ENCODE data around the gene MLST8. TPM values are rescaled to one million over a fixed set of nuclear protein-coding genes. Genes with fewer than 3 reads are reported as not detected.

Gene MLST8
- total RNA-seq, 4 donors from 2014 or later: 61.0 to 95.6 (median 63.1) TPM

DNA sequence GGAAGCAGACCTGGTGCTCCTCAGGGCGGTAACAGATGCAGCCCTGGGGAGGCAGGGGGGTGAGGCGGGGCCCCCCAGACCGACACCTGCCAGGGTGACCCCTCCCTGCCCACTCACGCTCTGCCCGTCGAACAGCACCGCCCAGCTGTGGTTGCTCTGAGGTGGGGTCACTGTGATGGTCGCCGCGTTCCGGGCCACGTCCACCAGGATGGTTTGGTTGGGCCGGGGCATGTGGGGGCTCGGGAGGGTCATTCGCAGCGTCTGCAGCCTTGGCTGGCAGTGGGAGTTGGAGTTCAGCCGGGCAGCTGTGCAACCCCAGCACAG, 4.7 kb downstream of the MLST8 start:
- peaks cover 29 to 35% of the 10 kb centered on the region in 2 donors for H3K4me1 ChIP-seq
- intact Hi-C loops (cut with DNase I): no loop called here
- no peaks in the 10 kb centered on the region for H3K9me3 ChIP-seq
- WGBS, 2 donors: 75 to 93% methylated on average over 2 to 3 of the region's 17 CpGs
- TF ChIP-seq POLR2A (IDR thresholded peaks at IDR 0.05): no peak
- TF ChIP-seq, protein P1, sequence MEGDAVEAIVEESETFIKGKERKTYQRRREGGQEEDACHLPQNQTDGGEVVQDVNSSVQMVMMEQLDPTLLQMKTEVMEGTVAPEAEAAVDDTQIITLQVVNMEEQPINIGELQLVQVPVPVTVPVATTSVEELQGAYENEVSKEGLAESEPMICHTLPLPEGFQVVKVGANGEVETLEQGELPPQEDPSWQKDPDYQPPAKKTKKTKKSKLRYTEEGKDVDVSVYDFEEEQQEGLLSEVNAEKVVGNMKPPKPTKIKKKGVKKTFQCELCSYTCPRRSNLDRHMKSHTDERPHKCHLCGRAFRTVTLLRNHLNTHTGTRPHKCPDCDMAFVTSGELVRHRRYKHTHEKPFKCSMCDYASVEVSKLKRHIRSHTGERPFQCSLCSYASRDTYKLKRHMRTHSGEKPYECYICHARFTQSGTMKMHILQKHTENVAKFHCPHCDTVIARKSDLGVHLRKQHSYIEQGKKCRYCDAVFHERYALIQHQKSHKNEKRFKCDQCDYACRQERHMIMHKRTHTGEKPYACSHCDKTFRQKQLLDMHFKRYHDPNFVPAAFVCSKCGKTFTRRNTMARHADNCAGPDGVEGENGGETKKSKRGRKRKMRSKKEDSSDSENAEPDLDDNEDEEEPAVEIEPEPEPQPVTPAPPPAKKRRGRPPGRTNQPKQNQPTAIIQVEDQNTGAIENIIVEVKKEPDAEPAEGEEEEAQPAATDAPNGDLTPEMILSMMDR (IDR thresholded peaks at IDR 0.05): no peak
- peaks cover 17 to 20% of the 10 kb centered on the region in 2 donors for H3K36me3 ChIP-seq
- H3K27ac ChIP-seq: no peak overlapping the region
- H3K27me3 ChIP-seq: no peaks in the 10 kb centered on the region
- H3K4me3 ChIP-seq (replicated peaks in 1 of 3): no peak overlapping the region
- DNase-seq: no peak

DNA sequence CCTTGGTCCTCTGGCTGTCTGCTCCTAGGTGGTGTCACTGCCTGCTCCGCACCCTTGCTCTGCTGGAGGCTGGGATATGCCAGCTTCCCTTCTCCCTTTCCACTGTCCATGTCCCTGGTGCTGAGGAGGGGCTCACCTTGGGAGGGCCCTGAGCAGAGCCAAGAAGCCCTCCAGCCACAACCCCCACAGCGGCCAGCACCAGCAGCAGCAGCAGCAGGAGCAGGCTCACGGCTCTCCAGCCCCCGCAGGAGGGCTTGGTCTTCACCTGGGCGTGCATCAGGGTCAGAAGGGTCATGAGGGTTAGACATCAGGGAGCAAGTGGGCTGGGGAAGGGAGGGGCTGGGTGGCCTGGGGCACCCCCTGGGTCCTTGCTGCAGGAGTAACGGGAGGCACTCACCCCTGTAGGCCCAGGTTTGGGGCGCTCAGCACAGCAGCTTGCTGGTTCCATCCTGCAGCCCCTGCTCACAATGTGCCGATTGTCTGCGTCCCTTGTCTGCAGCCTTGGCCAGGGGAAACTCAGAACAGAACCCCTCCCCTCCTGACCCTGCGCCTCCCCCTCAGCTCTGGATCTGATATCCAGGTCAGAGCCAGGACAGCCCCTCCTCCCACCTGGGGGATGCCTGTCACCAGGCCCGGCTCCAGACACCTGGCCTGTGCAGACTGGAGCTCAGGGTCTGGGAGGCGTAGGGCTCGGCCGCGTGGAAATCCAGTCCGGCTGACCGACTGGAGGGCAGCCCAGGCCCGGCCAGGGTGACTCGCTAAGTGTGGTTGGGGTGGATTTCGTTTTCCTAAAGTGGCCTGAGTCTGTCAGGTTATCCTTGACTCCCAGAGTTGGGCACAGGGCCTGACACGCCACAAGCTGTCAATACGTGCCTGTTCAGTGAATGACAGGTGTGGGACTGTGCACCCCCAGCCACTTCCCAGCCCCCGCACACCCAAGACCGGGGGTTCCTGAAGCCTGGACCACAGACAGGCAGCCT, 5.4 kb downstream of the MLST8 start, which contains the start of gene BRICD5:
TSS of gene BRICD5 (minus strand) at position 478 of the 980 bp plus-strand sequence. CDS start at position 448, 30 bp downstream.
- intact Hi-C loops (cut with DNase I): no loop called here
- H3K27ac ChIP-seq: peak within 1 kb of the TSS in 2 of 3 donors; percentile 35 to 71

DNA sequence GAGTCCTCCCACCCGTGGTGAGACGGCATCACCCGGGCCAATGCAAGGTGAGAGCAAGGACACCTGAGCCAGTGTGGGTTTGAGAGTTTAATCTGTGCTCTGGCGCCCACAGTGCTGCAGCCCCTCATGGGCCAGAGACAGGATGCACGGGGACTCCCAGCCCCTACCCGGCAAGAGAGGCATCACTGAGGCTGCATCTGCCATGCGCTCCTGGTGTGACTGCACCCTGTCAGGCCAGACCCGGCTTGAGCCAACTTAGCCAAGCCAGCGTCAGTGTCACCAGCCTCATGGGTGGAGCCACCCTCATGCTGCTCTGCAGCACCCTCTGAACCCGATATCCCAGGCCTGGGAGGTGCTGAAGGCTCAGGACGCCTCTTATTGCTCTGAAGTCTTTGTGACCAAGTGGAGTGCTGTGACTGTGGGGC, 6.7 kb downstream of the MLST8 start:
- Histone ChIP-seq H3K9me3 (no peaks in the 10 kb centered on the region), H3K36me3 (peaks cover 17 to 20% of the 10 kb centered on the region in 2 donors), H3K4me3 (replicated peaks in 1 of 3) (no peak overlapping the region), H3K4me1 (peaks cover 21 to 28% of the 10 kb centered on the region in 2 donors), H3K27ac (peak overlapping the region in 2 of 3 donors; percentile 35 to 71), H3K27me3 (no peaks in the 10 kb centered on the region)
- intact Hi-C loops (cut with DNase I): no loop called here
- TF ChIP-seq, protein P1 (IDR thresholded peaks at IDR 0.05): no peak
- no peak for TF ChIP-seq POLR2A (IDR thresholded peaks at IDR 0.05)
- DNase-seq: no peak
- WGBS, 2 donors: 77 to 81% methylated on average over 7 to 11 of the region's 11 CpGs

More for the DNA sequence above, 5.4 kb downstream of the MLST8 start, which contains the start of gene BRICD5:
- peaks cover 29 to 35% of the 10 kb centered on the region in 2 donors for H3K4me1 ChIP-seq
- TF ChIP-seq, protein P1 (IDR thresholded peaks at IDR 0.05): no peak
- TF ChIP-seq POLR2A (IDR thresholded peaks at IDR 0.05): no peak
- H3K36me3 ChIP-seq: peaks cover 17 to 20% of the 10 kb centered on the region in 2 donors
- H3K9me3 ChIP-seq: no peaks in the 10 kb centered on the region
- DNase-seq: no peak
- no peak within 1 kb of the TSS for H3K4me3 ChIP-seq (replicated peaks in 1 of 3)
- whole genome bisulfite sequencing, 2 donors: 66 to 73% methylated on average over 6 to 14 of the region's 24 CpGs
- H3K27me3 ChIP-seq: no peaks in the 10 kb centered on the region

DNA sequence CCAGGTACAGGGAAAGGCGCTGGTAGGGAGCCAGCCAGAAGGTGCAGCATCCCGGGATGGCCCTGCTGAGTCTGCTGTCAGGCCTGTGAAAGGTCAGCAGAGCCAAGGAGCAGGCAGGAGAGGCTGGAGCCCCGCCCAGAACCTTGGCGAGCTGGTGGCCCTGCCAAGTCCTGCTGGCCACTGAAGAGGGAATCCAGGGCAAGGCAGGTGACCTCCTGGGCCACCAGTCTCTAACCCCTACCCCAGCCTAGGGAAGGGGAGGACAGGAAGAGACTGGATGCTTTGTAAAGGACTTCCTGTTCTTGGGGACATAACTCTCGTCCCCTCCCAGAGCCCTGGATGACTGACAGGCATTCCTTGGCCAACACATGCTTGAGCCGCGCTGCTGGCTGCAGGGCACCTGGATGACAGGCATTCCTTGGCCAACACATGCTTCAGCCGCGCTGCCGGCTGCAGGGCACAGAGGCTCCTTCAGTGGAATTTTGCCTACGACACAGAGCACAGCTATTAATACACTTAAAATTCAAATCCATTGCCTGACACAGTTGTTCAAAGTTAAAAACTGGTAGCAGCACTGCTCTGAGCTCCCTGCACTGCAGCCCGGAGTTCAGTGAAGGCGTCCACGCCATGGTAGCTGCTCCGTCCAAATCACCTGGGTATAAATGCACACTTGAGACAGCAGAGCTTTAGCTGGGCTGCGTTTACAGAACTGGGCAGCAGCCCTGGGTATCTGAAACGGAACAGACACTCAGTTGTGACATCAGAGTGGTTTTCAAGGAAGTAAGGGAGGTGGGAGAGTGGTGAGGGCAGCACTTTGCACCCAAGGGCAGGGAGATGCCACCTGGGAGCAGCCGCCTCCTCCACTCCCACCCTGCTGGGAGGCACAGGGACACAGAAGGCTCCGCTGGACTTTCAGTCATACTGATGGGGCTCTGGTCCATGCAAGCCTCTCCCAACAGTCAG, 7.4 kb downstream of the MLST8 start:
- Histone ChIP-seq H3K4me1 (peaks cover 21 to 28% of the 10 kb centered on the region in 2 donors), H3K27me3 (no peaks in the 10 kb centered on the region), H3K27ac (peak overlapping the region; percentile 13 to 71 (median 35)), H3K4me3 (replicated peaks in 1 of 3) (peak overlapping the region in 1 of 3 donors; percentile 81), H3K9me3 (no peaks in the 10 kb centered on the region), H3K36me3 (peaks cover 16 to 18% of the 10 kb centered on the region in 2 donors)
- intact Hi-C loops (cut with DNase I): no loop called here
- TF ChIP-seq, protein P1 (IDR thresholded peaks at IDR 0.05): no peak
- TF ChIP-seq POLR2A (IDR thresholded peaks at IDR 0.05): peak in 1 of 2 donors; percentile 33
- peak; percentile 87 to 91 for DNase-seq
- 38 to 45% methylated on average over 19 of the region's 19 CpGs for WGBS, 2 donors

Data from thyroid gland (tissue), 4 donors.